Astrocyte of the spinal cord (primary cell): ENCODE data around the gene CPXM2.

Source experiments
- DNase-seq: peaks from one replicate; pipeline ENCODE4 v3.0.0; 2011; ENCODE audit warnings: low read depth, low spot score
- H3K4me3 ChIP-seq: 2 replicates; pipeline ENCODE4 v1.5.1; 2011; ENCODE audit warnings: low read depth, mild to moderate bottlenecking, low read length, moderate library complexity
- CTCF ChIP-seq: IDR thresholded peaks from 2 replicates; pipeline ENCODE4 v1.5.1; 2012; ENCODE audit warnings: low read depth, mild to moderate bottlenecking, low read length, inconsistent platforms
- in situ Hi-C: cut with HindIII; loops from 2 replicates; pipeline ENCODE4 v1.10.0; 2017; ENCODE audit warnings: low sequenced_read_pairs

Gene CPXM2

GRCh38 chr10:123784646-123785045 is 107.0 kb downstream of the CPXM2 start:
- DNase-seq: no peak
- no peak overlapping the region for H3K4me3 ChIP-seq
- in situ Hi-C loops: no loop called here

GRCh38 chr10:123784216-123784615 is 107.4 kb downstream of the CPXM2 start:
- H3K4me3 ChIP-seq: no peak overlapping the region
- no peak for TF ChIP-seq CTCF
- in situ Hi-C loops: no loop called here
- no peak for DNase-seq

More at GRCh38 chr10:123784646-123785045, 107.0 kb downstream of the CPXM2 start:
- no peak for TF ChIP-seq CTCF

GRCh38 chr10:123783296-123783695 is 108.3 kb downstream of the CPXM2 start:
- H3K4me3 ChIP-seq: no peak overlapping the region
- in situ Hi-C loops: no loop called here
- no peak for DNase-seq
- no peak for TF ChIP-seq CTCF

GRCh38 chr10:123782549-123782948 is 109.1 kb downstream of the CPXM2 start:
- DNase-seq: no peak
- no peak overlapping the region for H3K4me3 ChIP-seq
- TF ChIP-seq CTCF: no peak
- in situ Hi-C loops: no loop called here

- no peak overlapping the region for H3K4me3 ChIP-seq
- TF ChIP-seq CTCF: no peak
- in situ Hi-C loops: no loop called here
- no peak for DNase-seq
Observed at GRCh38 chr10:123781956-123782500, 109.6 kb downstream of the CPXM2 start.

- in situ Hi-C loops: no loop called here
- H3K4me3 ChIP-seq: no peak overlapping the region
- no peak for DNase-seq
- no peak for TF ChIP-seq CTCF
Observed at GRCh38 chr10:123781324-123781900, 110.2 kb downstream of the CPXM2 start.
